Gastrocnemius medialis (tissue), 4 donors: Measurements from ENCODE around the gene GOLGA8S.
"Not testable (repeated sequence)": the region's sequence is repeated elsewhere in the genome, so short reads cannot be mapped to it uniquely, and the experiment has no call there.

Source experiments
- POLR2A ChIP-seq, 2 donors: fragments of 450-650 bp; IDR thresholded peaks; one replicate each; pipeline ENCODE4 v1.6.1; 2017; ENCODE audit warnings: antibody characterized with exemption in 2 of 2, mild to moderate bottlenecking in 2 of 2, moderate library complexity in 2 of 2
- TF ChIP-seq, protein P1 (sequence below), 5 experiments: fragments of 450-650 bp in 3 of 5; fragments of 200-600 bp in 2 of 5; sonication (generic) in 2 of 5; IDR thresholded peaks in 4 of 5; conservative IDR thresholded peaks in 1 of 5; 1 replicate in 4 of 5; 2 replicates in 1 of 5; pipeline ENCODE4 v1.5.1; 2016 to 2019; ENCODE audit warnings: antibody characterized with exemption in 5 of 5, mild to moderate bottlenecking in 3 of 5, moderate library complexity in 3 of 5

DNA sequence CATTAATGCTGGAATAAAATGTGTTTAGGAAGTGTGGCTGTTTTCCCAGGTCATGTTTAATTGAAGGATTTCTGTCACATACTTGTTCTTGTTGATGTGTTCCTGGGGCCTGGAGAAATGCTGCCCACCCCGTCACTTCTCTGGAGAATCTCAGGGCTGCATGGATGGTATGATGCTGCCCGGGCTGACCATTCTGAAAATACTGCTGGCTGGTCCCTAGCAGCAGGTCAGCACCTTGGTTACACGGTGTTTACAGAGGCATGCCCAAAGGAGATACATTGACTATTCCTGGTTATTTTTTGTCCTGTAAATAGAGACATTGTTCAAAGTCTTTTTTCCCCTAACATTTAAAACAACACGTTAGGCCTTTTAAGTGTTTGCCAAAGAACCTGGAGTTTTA, 26.2 kb downstream of the GOLGA8S start:
- TF ChIP-seq, protein P1, sequence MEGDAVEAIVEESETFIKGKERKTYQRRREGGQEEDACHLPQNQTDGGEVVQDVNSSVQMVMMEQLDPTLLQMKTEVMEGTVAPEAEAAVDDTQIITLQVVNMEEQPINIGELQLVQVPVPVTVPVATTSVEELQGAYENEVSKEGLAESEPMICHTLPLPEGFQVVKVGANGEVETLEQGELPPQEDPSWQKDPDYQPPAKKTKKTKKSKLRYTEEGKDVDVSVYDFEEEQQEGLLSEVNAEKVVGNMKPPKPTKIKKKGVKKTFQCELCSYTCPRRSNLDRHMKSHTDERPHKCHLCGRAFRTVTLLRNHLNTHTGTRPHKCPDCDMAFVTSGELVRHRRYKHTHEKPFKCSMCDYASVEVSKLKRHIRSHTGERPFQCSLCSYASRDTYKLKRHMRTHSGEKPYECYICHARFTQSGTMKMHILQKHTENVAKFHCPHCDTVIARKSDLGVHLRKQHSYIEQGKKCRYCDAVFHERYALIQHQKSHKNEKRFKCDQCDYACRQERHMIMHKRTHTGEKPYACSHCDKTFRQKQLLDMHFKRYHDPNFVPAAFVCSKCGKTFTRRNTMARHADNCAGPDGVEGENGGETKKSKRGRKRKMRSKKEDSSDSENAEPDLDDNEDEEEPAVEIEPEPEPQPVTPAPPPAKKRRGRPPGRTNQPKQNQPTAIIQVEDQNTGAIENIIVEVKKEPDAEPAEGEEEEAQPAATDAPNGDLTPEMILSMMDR (IDR thresholded peaks at IDR 0.05 in 4 of 5, conservative IDR thresholded peaks at IDR 0.05 in 1 of 5): not testable (repeated sequence)
- TF ChIP-seq POLR2A (IDR thresholded peaks at IDR 0.05): not testable (repeated sequence)
